Measurements from ENCODE around the gene CDH23. TPM values are rescaled to one million over a fixed set of nuclear protein-coding genes. Genes with fewer than 3 reads are reported as not detected.

The CDH23 gene
- total RNA-seq, 1 experiment from 2014 or later = not detected

DNA sequence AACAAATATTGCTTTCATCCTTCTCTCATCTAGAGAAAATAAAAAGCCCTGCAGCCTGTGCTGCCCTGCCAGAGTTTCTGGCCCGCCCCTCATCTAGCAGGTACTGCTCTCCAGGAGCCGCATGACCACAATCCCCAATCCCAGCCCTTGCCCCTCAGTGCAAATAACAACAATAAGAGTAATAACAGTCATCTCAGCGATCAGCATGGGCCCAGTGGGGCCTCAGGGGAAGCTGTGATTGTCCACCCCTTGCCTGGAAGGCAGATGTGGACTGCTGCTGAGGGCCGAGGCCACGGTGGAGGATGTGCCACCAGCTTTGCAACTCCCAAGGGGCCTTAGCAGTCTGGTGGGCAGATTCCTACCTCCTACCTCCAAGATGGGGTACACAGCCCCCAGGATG, 106.1 kb downstream of the CDH23 start:
- TF ChIP-seq EZH2phosphoT487 (IDR thresholded peaks at IDR 0.05; ENCODE audit: borderline replicate concordance, low read length) (no peak), EZH2 (IDR thresholded peaks at IDR 0.05; ENCODE audit: low read length, unreplicated experiment) (no peak)
- TF ChIP-seq, protein P1, sequence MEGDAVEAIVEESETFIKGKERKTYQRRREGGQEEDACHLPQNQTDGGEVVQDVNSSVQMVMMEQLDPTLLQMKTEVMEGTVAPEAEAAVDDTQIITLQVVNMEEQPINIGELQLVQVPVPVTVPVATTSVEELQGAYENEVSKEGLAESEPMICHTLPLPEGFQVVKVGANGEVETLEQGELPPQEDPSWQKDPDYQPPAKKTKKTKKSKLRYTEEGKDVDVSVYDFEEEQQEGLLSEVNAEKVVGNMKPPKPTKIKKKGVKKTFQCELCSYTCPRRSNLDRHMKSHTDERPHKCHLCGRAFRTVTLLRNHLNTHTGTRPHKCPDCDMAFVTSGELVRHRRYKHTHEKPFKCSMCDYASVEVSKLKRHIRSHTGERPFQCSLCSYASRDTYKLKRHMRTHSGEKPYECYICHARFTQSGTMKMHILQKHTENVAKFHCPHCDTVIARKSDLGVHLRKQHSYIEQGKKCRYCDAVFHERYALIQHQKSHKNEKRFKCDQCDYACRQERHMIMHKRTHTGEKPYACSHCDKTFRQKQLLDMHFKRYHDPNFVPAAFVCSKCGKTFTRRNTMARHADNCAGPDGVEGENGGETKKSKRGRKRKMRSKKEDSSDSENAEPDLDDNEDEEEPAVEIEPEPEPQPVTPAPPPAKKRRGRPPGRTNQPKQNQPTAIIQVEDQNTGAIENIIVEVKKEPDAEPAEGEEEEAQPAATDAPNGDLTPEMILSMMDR (conservative IDR thresholded peaks at IDR 0.05; ENCODE audit: low read depth, low read length) = no peak
- Histone ChIP-seq H2AFZ (ENCODE audit: low read length) (no peak overlapping the region), H3K79me2 (ENCODE audit: low read length) (no peaks in the 10 kb centered on the region), H3K4me3 (ENCODE audit: low read length) (no peak overlapping the region), H3F3A (ENCODE audit: low read length, unreplicated experiment) (no peaks in the 10 kb centered on the region), H3K9me3 (ENCODE audit: low read length) (no peaks in the 10 kb centered on the region), H3K36me3 (ENCODE audit: low read depth, low read length) (no peaks in the 10 kb centered on the region), H3K9me2 (replicated peaks; ENCODE audit: low read length) (no peaks in the 10 kb centered on the region), H3K27ac (ENCODE audit: low read length) (no peak overlapping the region), H3K9ac (ENCODE audit: low read length) (no peak overlapping the region), H3K4me2 (ENCODE audit: low read length) (no peak overlapping the region), H4K20me1 (ENCODE audit: low read length) (no peaks in the 10 kb centered on the region), H3K4me1 (ENCODE audit: insufficient read depth, low read length) (no peaks in the 10 kb centered on the region), H3K27me3 (ENCODE audit: low read length) (peaks cover 37% of the 10 kb centered on the region)
- no peak for ATAC-seq
- no peak for DNase-seq
- CTCF ChIA-PET = no interaction called here
- POLR2A ChIA-PET (ENCODE audit: unreplicated experiment) = no interaction called here
- intact Hi-C loops (cut with micrococcal nuclease) = no loop called here
- BruUV-seq (replicated peaks) = no TSS peak

DNA sequence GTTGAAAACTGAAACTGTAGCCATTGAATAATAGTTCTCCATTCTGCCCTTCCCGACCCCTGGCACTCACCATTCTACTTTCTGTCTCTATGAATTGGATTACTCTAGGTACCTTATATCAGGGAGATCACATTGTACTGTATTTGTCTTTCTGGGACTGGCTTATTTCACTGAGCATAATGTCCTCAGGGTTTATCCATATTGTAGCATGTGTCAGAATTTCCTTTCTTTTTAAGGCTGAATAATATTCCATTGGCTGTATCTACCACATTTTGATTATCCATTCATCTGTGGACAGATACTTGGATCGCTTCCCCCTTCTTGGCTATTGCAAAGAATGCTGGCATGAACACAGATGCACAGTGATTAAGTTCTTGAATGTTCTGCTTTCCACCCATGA, 107.4 kb downstream of the CDH23 start:
- ATAC-seq (no peak), DNase-seq (no peak)
- Histone ChIP-seq H3K4me3 (ENCODE audit: low read length) (no peak overlapping the region), H3K9ac (ENCODE audit: low read length) (no peak overlapping the region), H3F3A (ENCODE audit: low read length, unreplicated experiment) (no peaks in the 10 kb centered on the region), H3K9me3 (ENCODE audit: low read length) (no peaks in the 10 kb centered on the region), H3K36me3 (ENCODE audit: low read depth, low read length) (no peaks in the 10 kb centered on the region), H2AFZ (ENCODE audit: low read length) (no peak overlapping the region), H3K4me1 (ENCODE audit: insufficient read depth, low read length) (no peaks in the 10 kb centered on the region), H4K20me1 (ENCODE audit: low read length) (no peaks in the 10 kb centered on the region), H3K4me2 (ENCODE audit: low read length) (no peak overlapping the region), H3K27me3 (ENCODE audit: low read length) (peaks cover 26% of the 10 kb centered on the region), H3K79me2 (ENCODE audit: low read length) (no peaks in the 10 kb centered on the region), H3K27ac (ENCODE audit: low read length) (no peak overlapping the region), H3K9me2 (replicated peaks; ENCODE audit: low read length) (no peaks in the 10 kb centered on the region)
- TF ChIP-seq, protein P1 (conservative IDR thresholded peaks at IDR 0.05; ENCODE audit: low read depth, low read length) = no peak
- TF ChIP-seq EZH2phosphoT487 (IDR thresholded peaks at IDR 0.05; ENCODE audit: borderline replicate concordance, low read length) (no peak), EZH2 (IDR thresholded peaks at IDR 0.05; ENCODE audit: low read length, unreplicated experiment) (no peak)
- no TSS peak for BruUV-seq (replicated peaks)
- ChIA-PET CTCF (no interaction called here), POLR2A (ENCODE audit: unreplicated experiment) (no interaction called here)
- intact Hi-C loops (cut with micrococcal nuclease) = no loop called here

DNA sequence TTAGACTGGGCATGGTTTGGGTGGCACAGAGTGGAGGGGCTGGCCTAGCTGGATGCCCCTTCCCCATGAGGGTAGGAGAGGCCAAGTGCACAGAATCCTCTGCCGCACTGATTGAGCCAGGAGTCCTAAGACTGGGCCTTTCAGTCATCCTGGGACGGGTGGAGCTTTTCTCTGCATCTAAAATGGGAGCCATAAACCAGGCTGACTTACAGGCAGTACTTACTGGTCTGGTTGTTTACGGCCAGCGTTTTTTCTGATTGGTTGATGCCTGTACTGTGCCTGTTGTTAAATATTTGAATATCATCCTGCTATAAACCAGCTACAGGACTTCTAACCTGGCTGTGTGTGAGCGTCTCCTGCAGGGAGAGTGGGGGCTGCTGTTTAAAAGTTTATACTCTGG, 107.8 kb downstream of the CDH23 start:
- H3F3A ChIP-seq (ENCODE audit: low read length, unreplicated experiment) = no peaks in the 10 kb centered on the region
- H3K4me2 ChIP-seq (ENCODE audit: low read length) = no peak overlapping the region
- POLR2A ChIA-PET (ENCODE audit: unreplicated experiment) = no interaction called here
- intact Hi-C loops (cut with micrococcal nuclease) = no loop called here
- peaks cover 26% of the 10 kb centered on the region for H3K27me3 ChIP-seq (ENCODE audit: low read length)
- no peaks in the 10 kb centered on the region for H3K79me2 ChIP-seq (ENCODE audit: low read length)
- CTCF ChIA-PET = no interaction called here
- no peak for TF ChIP-seq EZH2phosphoT487 (IDR thresholded peaks at IDR 0.05; ENCODE audit: borderline replicate concordance, low read length)
- TF ChIP-seq, protein P1 (conservative IDR thresholded peaks at IDR 0.05; ENCODE audit: low read depth, low read length) = no peak
- no peak for TF ChIP-seq EZH2 (IDR thresholded peaks at IDR 0.05; ENCODE audit: low read length, unreplicated experiment)
- no peak overlapping the region for H3K9ac ChIP-seq (ENCODE audit: low read length)
- H2AFZ ChIP-seq (ENCODE audit: low read length) = no peak overlapping the region
- H4K20me1 ChIP-seq (ENCODE audit: low read length) = no peaks in the 10 kb centered on the region
- ATAC-seq = no peak
- H3K9me2 ChIP-seq (replicated peaks; ENCODE audit: low read length) = no peaks in the 10 kb centered on the region
- no peak overlapping the region for H3K4me3 ChIP-seq (ENCODE audit: low read length)
- H3K27ac ChIP-seq (ENCODE audit: low read length) = no peak overlapping the region
- H3K4me1 ChIP-seq (ENCODE audit: insufficient read depth, low read length) = no peaks in the 10 kb centered on the region
- H3K36me3 ChIP-seq (ENCODE audit: low read depth, low read length) = no peaks in the 10 kb centered on the region
- H3K9me3 ChIP-seq (ENCODE audit: low read length) = no peaks in the 10 kb centered on the region
- BruUV-seq (replicated peaks) = no TSS peak
- no peak for DNase-seq
